ENCODE measurements around the gene FZD4. TPM values are rescaled to one million over a fixed set of nuclear protein-coding genes. Genes with fewer than 3 reads are reported as not detected.
"Not testable (repeated sequence)": the region's sequence is repeated elsewhere in the genome, so short reads cannot be mapped to it uniquely, and the experiment has no call there.

Gene FZD4
- total RNA-seq, 2 experiments from 2014 or later, result 0.04 to 0.06 TPM

- H3K36me3 Mint-ChIP-seq, result no peaks in the 10 kb centered on the region
- no peak for DNase-seq
- no peak overlapping the region for H3K27ac Mint-ChIP-seq
- H3K9me3 Mint-ChIP-seq, result no peaks in the 10 kb centered on the region
- H3K4me1 Mint-ChIP-seq, result no peaks in the 10 kb centered on the region
- H3K4me3 Mint-ChIP-seq, result no peak overlapping the region
- H3K27me3 Mint-ChIP-seq, result peaks cover 3% of the 10 kb centered on the region
These were observed 26.8 kb upstream of the FZD4 start for GRCh38 chr11:86981777-86982540.

GRCh38 chr11:86980086-86980796 is 25.0 kb upstream of the FZD4 start:
- Mint-ChIP-seq H3K9me3 (no peaks in the 10 kb centered on the region), H3K36me3 (no peaks in the 10 kb centered on the region), H3K4me3 (no peak overlapping the region), H3K27me3 (peaks cover 3% of the 10 kb centered on the region), H3K4me1 (no peaks in the 10 kb centered on the region), H3K27ac (no peak overlapping the region)
- DNase-seq, result no peak

GRCh38 chr11:86978756-86979608 is 23.8 kb upstream of the FZD4 start:
- H3K4me3 Mint-ChIP-seq, result no peak overlapping the region
- H3K4me1 Mint-ChIP-seq, result no peaks in the 10 kb centered on the region
- H3K27me3 Mint-ChIP-seq, result peaks cover 3% of the 10 kb centered on the region
- no peak overlapping the region for H3K27ac Mint-ChIP-seq
- no peaks in the 10 kb centered on the region for H3K36me3 Mint-ChIP-seq
- DNase-seq, result no peak
- H3K9me3 Mint-ChIP-seq, result no peaks in the 10 kb centered on the region

GRCh38 chr11:86978247-86978646 is 23.1 kb upstream of the FZD4 start:
- Mint-ChIP-seq H3K4me3 (no peak overlapping the region), H3K27me3 (peaks cover 3% of the 10 kb centered on the region), H3K36me3 (no peaks in the 10 kb centered on the region), H3K27ac (no peak overlapping the region), H3K9me3 (peaks cover 6% of the 10 kb centered on the region), H3K4me1 (no peaks in the 10 kb centered on the region)
- DNase-seq, result no peak

- H3K27ac Mint-ChIP-seq, result no peak overlapping the region
- peaks cover under 1% of the 10 kb centered on the region for H3K27me3 Mint-ChIP-seq
- no peak for DNase-seq
- H3K4me1 Mint-ChIP-seq, result no peaks in the 10 kb centered on the region
- H3K36me3 Mint-ChIP-seq, result no peaks in the 10 kb centered on the region
- H3K4me3 Mint-ChIP-seq, result no peak overlapping the region
- H3K9me3 Mint-ChIP-seq, result peaks cover 13% of the 10 kb centered on the region
These were observed 22.4 kb upstream of the FZD4 start for GRCh38 chr11:86977441-86978050.

- no peaks in the 10 kb centered on the region for H3K36me3 Mint-ChIP-seq
- no peaks in the 10 kb centered on the region for H3K4me1 Mint-ChIP-seq
- DNase-seq, result no peak
- no peak overlapping the region for H3K4me3 Mint-ChIP-seq
- H3K27ac Mint-ChIP-seq, result no peak overlapping the region
- peaks cover 15% of the 10 kb centered on the region for H3K9me3 Mint-ChIP-seq
- peaks cover 9% of the 10 kb centered on the region for H3K27me3 Mint-ChIP-seq
These were observed 17.5 kb upstream of the FZD4 start for GRCh38 chr11:86972734-86973133.

- Mint-ChIP-seq H3K27ac (no peak overlapping the region), H3K9me3 (peaks cover 15% of the 10 kb centered on the region), H3K36me3 (no peaks in the 10 kb centered on the region), H3K4me1 (no peaks in the 10 kb centered on the region), H3K27me3 (peaks cover 28% of the 10 kb centered on the region), H3K4me3 (no peak overlapping the region)
- no peak for DNase-seq
These were observed 14.1 kb upstream of the FZD4 start for GRCh38 chr11:86969258-86969657.

- H3K27me3 Mint-ChIP-seq, result peaks cover 37% of the 10 kb centered on the region
- not testable (repeated sequence) for H3K4me3 Mint-ChIP-seq, H3K4me1 Mint-ChIP-seq, H3K36me3 Mint-ChIP-seq, DNase-seq, H3K27ac Mint-ChIP-seq, H3K9me3 Mint-ChIP-seq
These were observed 12.4 kb upstream of the FZD4 start for GRCh38 chr11:86967601-86968000.

- H3K9me3 Mint-ChIP-seq, result no peaks in the 10 kb centered on the region
- DNase-seq, result no peak
- H3K27ac Mint-ChIP-seq, result no peak overlapping the region
- peaks cover 61% of the 10 kb centered on the region for H3K27me3 Mint-ChIP-seq
- no peak overlapping the region for H3K4me3 Mint-ChIP-seq
- H3K36me3 Mint-ChIP-seq, result no peaks in the 10 kb centered on the region
- H3K4me1 Mint-ChIP-seq, result peaks cover 7% of the 10 kb centered on the region
These were observed 2.9 kb upstream of the FZD4 start for GRCh38 chr11:86957976-86958646.

GRCh38 chr11:86956905-86957195 is 1.7 kb upstream of the FZD4 start:
- Mint-ChIP-seq H3K36me3 (no peaks in the 10 kb centered on the region), H3K4me3 (no peak overlapping the region), H3K4me1 (peaks cover 7% of the 10 kb centered on the region), H3K27me3 (peaks cover 66% of the 10 kb centered on the region), H3K27ac (no peak overlapping the region), H3K9me3 (no peaks in the 10 kb centered on the region)
- DNase-seq, result no peak

- H3K4me3 Mint-ChIP-seq, result no peak overlapping the region
- peaks cover 61% of the 10 kb centered on the region for H3K27me3 Mint-ChIP-seq
- no peaks in the 10 kb centered on the region for H3K9me3 Mint-ChIP-seq
- peaks cover 7% of the 10 kb centered on the region for H3K4me1 Mint-ChIP-seq
- H3K27ac Mint-ChIP-seq, result no peak overlapping the region
- H3K36me3 Mint-ChIP-seq, result no peaks in the 10 kb centered on the region
- DNase-seq, result no peak
These were observed 159 bp downstream of the FZD4 start for GRCh38 chr11:86955111-86955360.

- Mint-ChIP-seq H3K36me3 (no peaks in the 10 kb centered on the region), H3K27me3 (peaks cover 58% of the 10 kb centered on the region), H3K4me3 (peak overlapping the region; percentile 63), H3K9me3 (no peaks in the 10 kb centered on the region), H3K27ac (no peak overlapping the region), H3K4me1 (peaks cover 7% of the 10 kb centered on the region)
- DNase-seq, result no peak
These were observed 705 bp downstream of the FZD4 start for GRCh38 chr11:86954269-86955110.

- Mint-ChIP-seq H3K36me3 (no peaks in the 10 kb centered on the region), H3K27me3 (peaks cover 49% of the 10 kb centered on the region), H3K4me1 (peaks cover 7% of the 10 kb centered on the region), H3K9me3 (no peaks in the 10 kb centered on the region), H3K27ac (no peak overlapping the region), H3K4me3 (no peak overlapping the region)
- DNase-seq, result no peak
These were observed 2.8 kb downstream of the FZD4 start for GRCh38 chr11:86952221-86952875.

- no peak overlapping the region for H3K4me3 Mint-ChIP-seq
- no peak for DNase-seq
- H3K27ac Mint-ChIP-seq, result no peak overlapping the region
- H3K36me3 Mint-ChIP-seq, result no peaks in the 10 kb centered on the region
- H3K9me3 Mint-ChIP-seq, result no peaks in the 10 kb centered on the region
- H3K4me1 Mint-ChIP-seq, result peaks cover 7% of the 10 kb centered on the region
- H3K27me3 Mint-ChIP-seq, result peaks cover 44% of the 10 kb centered on the region
These were observed 3.5 kb downstream of the FZD4 start for GRCh38 chr11:86951706-86952105.
